HepG2 (cell line): ENCODE measurements around the gene FGGY. TPM values are rescaled to one million over a fixed set of nuclear protein-coding genes. Genes with fewer than 3 reads are reported as not detected.

ENCODE experiments used
- AGO2 ChIP-seq: fragments of 200-400 bp; formaldehyde crosslinking; optimal IDR thresholded peaks from 2 replicates; pipeline ENCODE3; 2017; ENCODE audit warnings: mild to moderate bottlenecking, low read depth, low read length, moderate library complexity
- ATF7 ChIP-seq, 2 experiments: fragments of 450-650 bp in 1 of 2; sonication (generic) in 1 of 2; formaldehyde crosslinking in 1 of 2; IDR thresholded peaks; 2 replicates each; pipeline versions ENCODE4 v1.4.0 to v1.6.1; 2016 to 2020; ENCODE audit warnings: antibody characterized with exemption in 1 of 2, mild to moderate bottlenecking in 1 of 2, missing genetic modification reagents in 1 of 2
- ATRX ChIP-seq: sonication (generic); formaldehyde crosslinking; IDR thresholded peaks from 2 replicates; pipeline ENCODE4 v1.4.0; 2020; ENCODE audit warnings: missing genetic modification reagents, borderline replicate concordance
- CCAR2 ChIP-seq: fragments of 200-400 bp; formaldehyde crosslinking; optimal IDR thresholded peaks from 2 replicates; pipeline ENCODE3; 2018; ENCODE audit warnings: low read depth, mild to moderate bottlenecking, low read length, moderate library complexity
- DMAP1 ChIP-seq: IDR thresholded peaks from 2 replicates; pipeline ENCODE4 v1.6.1; 2016
- KLF9 ChIP-seq: IDR thresholded peaks from 2 replicates; pipeline ENCODE4 v1.6.1; 2016; ENCODE audit warnings: low read depth
- NFIB ChIP-seq: sonication (generic); formaldehyde crosslinking; IDR thresholded peaks from 2 replicates; pipeline ENCODE4 v1.9.0; 2021; ENCODE audit warnings: missing genetic modification reagents, mild to moderate bottlenecking, borderline replicate concordance
- NFKB2 ChIP-seq: sonication (generic); formaldehyde crosslinking; IDR thresholded peaks from 2 replicates; pipeline ENCODE4 v1.4.0; 2020; ENCODE audit warnings: missing genetic modification reagents, borderline replicate concordance
- PPARG ChIP-seq: conservative IDR thresholded peaks from 2 replicates; pipeline ENCODE4 v1.6.1; 2016; ENCODE audit warnings: missing biosample characterization, missing genetic modification reagents
- RAD51 ChIP-seq: fragments of 450-650 bp; IDR thresholded peaks from 2 replicates; pipeline ENCODE4 v1.6.1; 2016; ENCODE audit warnings: borderline replicate concordance
- SATB2 ChIP-seq: sonication (generic); formaldehyde crosslinking; IDR thresholded peaks from 2 replicates; pipeline ENCODE4 v1.5.0; 2020; ENCODE audit warnings: missing genetic modification reagents
- SMAD3 ChIP-seq: sonication (generic); formaldehyde crosslinking; IDR thresholded peaks from 2 replicates; pipeline ENCODE4 v1.4.0; 2020; ENCODE audit warnings: missing genetic modification reagents
- SNAI1 ChIP-seq: sonication (generic); formaldehyde crosslinking; IDR thresholded peaks from 2 replicates; pipeline ENCODE4 v1.5.0; 2020; ENCODE audit warnings: mild to moderate bottlenecking, missing genetic modification reagents, borderline replicate concordance
- ZBTB42 ChIP-seq: sonication (generic); formaldehyde crosslinking; IDR thresholded peaks from 2 replicates; pipeline ENCODE4 v1.5.0; 2020; ENCODE audit warnings: mild to moderate bottlenecking, missing genetic modification reagents
- ZEB1 ChIP-seq: IDR thresholded peaks from 2 replicates; pipeline ENCODE4 v1.6.1; 2012; ENCODE audit warnings: mild to moderate bottlenecking, low read depth, inconsistent platforms; ENCODE audit not compliant: insufficient replicate concordance
- ZFP1 ChIP-seq: IDR thresholded peaks from 2 replicates; pipeline ENCODE4 v1.6.1; 2016
- ZNF138 ChIP-seq: sonication (generic); formaldehyde crosslinking; IDR thresholded peaks from 2 replicates; pipeline ENCODE4 v1.5.0; 2020; ENCODE audit warnings: mild to moderate bottlenecking, low read depth, missing genetic modification reagents
- ZNF337 ChIP-seq: sonication (generic); formaldehyde crosslinking; IDR thresholded peaks from 2 replicates; pipeline ENCODE4 v1.5.1; 2020; ENCODE audit warnings: missing genetic modification reagents, low read depth, mild to moderate bottlenecking, borderline replicate concordance
- ZNF33A ChIP-seq: sonication (generic); formaldehyde crosslinking; IDR thresholded peaks from 2 replicates; pipeline ENCODE4 v1.5.1; 2020; ENCODE audit warnings: missing genetic modification reagents, mild to moderate bottlenecking, moderate library complexity, borderline replicate concordance
- ZNF34 ChIP-seq: sonication (generic); formaldehyde crosslinking; IDR thresholded peaks from 2 replicates; pipeline ENCODE4 v1.4.0; 2020; ENCODE audit warnings: mild to moderate bottlenecking, missing genetic modification reagents, borderline replicate concordance
- ZNF589 ChIP-seq: sonication (generic); formaldehyde crosslinking; conservative IDR thresholded peaks from 2 replicates; pipeline ENCODE4 v1.8.0; 2022; ENCODE audit warnings: mild to moderate bottlenecking, moderate library complexity, missing genetic modification reagents
- ZSCAN12 ChIP-seq: sonication (generic); formaldehyde crosslinking; IDR thresholded peaks from 2 replicates; pipeline ENCODE4 v1.9.0; 2021; ENCODE audit warnings: mild to moderate bottlenecking, missing genetic modification reagents
- polyA plus RNA-seq, 8 experiments: library from polyadenylated mRNA; depleted of rRNA in 3 of 8; stranded (reverse) in 7 of 8; unstranded in 1 of 8; fragments of >200 nt; fragmentation: Illumina TruSeq in 4 of 8; extraction: Trizol in 4 of 8; gene quantifications; 2 replicates each; pipeline versions ENCODE4 v1.2.1 to v1.2.3, GENCODE V29; 2011 to 2016; ENCODE audit warnings: low read depth in 4 of 8, missing spikeins in 1 of 8, mixed read lengths in 1 of 8; ENCODE audit not compliant: insufficient read depth in 1 of 8
- total RNA-seq, 5 experiments: library from RNA; depleted of rRNA; stranded (reverse); fragments of >200 nt; fragmentation: Illumina TruSeq; extraction: Trizol; gene quantifications; 2 replicates each; pipeline ENCODE4 v1.2.3, GENCODE V29; 2016; ENCODE audit warnings: low read depth in 1 of 5
- TF ChIP-seq, protein P1 (sequence below): sonication (generic); formaldehyde crosslinking; IDR thresholded peaks from 2 replicates; pipeline ENCODE4 v1.4.0; 2020; ENCODE audit warnings: missing genetic modification reagents
- TF ChIP-seq, protein P2 (sequence below): sonication (generic); IDR thresholded peaks from 2 replicates; pipeline ENCODE4 v1.6.1; 2016; ENCODE audit warnings: low read depth, borderline replicate concordance
- TF ChIP-seq, protein P3 (sequence below): sonication (generic); formaldehyde crosslinking; IDR thresholded peaks from 2 replicates; pipeline ENCODE4 v1.9.0; 2021; ENCODE audit warnings: missing genetic modification reagents, mild to moderate bottlenecking, borderline replicate concordance

Gene FGGY
- total and polyA plus RNA-seq, 2 of the 13 experiments (the other 11 are each of a cell fraction or from before 2014, with no cell fraction given), result 15.7 to 27.5 TPM

GRCh38 chr1:59296358-59297256 lies at the start of gene FGGY (continued):
- TF ChIP-seq, protein P1, sequence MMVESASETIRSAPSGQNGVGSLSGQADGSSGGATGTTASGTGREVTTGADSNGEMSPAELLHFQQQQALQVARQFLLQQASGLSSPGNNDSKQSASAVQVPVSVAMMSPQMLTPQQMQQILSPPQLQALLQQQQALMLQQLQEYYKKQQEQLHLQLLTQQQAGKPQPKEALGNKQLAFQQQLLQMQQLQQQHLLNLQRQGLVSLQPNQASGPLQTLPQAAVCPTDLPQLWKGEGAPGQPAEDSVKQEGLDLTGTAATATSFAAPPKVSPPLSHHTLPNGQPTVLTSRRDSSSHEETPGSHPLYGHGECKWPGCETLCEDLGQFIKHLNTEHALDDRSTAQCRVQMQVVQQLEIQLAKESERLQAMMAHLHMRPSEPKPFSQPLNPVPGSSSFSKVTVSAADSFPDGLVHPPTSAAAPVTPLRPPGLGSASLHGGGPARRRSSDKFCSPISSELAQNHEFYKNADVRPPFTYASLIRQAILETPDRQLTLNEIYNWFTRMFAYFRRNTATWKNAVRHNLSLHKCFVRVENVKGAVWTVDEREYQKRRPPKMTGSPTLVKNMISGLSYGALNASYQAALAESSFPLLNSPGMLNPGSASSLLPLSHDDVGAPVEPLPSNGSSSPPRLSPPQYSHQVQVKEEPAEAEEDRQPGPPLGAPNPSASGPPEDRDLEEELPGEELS (CRISPR knock-in tag), result no peak
- TF ChIP-seq ZNF33A (CRISPR knock-in tag), result no peak
- TF ChIP-seq DMAP1 (CRISPR knock-in tag), result peak; percentile 25; the same call in 1 of the 2 replicates
- no peak for TF ChIP-seq PPARG (CRISPR knock-in tag)
- TF ChIP-seq ZNF34 (CRISPR knock-in tag), result peak; percentile 49; the same call in 1 of the 2 replicates
- no peak for TF ChIP-seq ZFP1 (CRISPR knock-in tag)
- TF ChIP-seq ZNF337 (CRISPR knock-in tag), result peak; percentile 80; the same call in 1 of the 2 replicates
- TF ChIP-seq ATF7 (IDR thresholded peaks at IDR 0.05), result no peak
- no peak for TF ChIP-seq ATF7 (CRISPR knock-in tag; IDR thresholded peaks at IDR 0.05)
- no peak for TF ChIP-seq NFIB
- peak; percentile 46 for TF ChIP-seq AGO2
- peak; percentile 39; the same call in 1 of the 2 replicates for TF ChIP-seq RAD51
- TF ChIP-seq SNAI1 (CRISPR knock-in tag), result no peak
- TF ChIP-seq ZEB1, result no peak
- no peak for TF ChIP-seq ZNF138
- no peak for TF ChIP-seq KLF9 (CRISPR knock-in tag)
- TF ChIP-seq, protein P2, sequence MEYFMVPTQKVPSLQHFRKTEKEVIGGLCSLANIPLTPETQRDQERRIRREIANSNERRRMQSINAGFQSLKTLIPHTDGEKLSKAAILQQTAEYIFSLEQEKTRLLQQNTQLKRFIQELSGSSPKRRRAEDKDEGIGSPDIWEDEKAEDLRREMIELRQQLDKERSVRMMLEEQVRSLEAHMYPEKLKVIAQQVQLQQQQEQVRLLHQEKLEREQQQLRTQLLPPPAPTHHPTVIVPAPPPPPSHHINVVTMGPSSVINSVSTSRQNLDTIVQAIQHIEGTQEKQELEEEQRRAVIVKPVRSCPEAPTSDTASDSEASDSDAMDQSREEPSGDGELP, result peak; percentile 39; the same call in 1 of the 2 replicates
- TF ChIP-seq ZNF589, result no peak
- TF ChIP-seq, protein P3, sequence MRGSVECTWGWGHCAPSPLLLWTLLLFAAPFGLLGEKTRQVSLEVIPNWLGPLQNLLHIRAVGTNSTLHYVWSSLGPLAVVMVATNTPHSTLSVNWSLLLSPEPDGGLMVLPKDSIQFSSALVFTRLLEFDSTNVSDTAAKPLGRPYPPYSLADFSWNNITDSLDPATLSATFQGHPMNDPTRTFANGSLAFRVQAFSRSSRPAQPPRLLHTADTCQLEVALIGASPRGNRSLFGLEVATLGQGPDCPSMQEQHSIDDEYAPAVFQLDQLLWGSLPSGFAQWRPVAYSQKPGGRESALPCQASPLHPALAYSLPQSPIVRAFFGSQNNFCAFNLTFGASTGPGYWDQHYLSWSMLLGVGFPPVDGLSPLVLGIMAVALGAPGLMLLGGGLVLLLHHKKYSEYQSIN (CRISPR knock-in tag), result no peak
- no peak for TF ChIP-seq ATRX (CRISPR knock-in tag)
- TF ChIP-seq ZSCAN12 (CRISPR knock-in tag), result no peak
- TF ChIP-seq ZBTB42 (CRISPR knock-in tag), result no peak
- TF ChIP-seq SMAD3 (CRISPR knock-in tag), result no peak
- TF ChIP-seq NFKB2 (CRISPR knock-in tag), result peak; percentile 48; the same call in 1 of the 2 replicates
- no peak for TF ChIP-seq CCAR2
- TF ChIP-seq SATB2 (CRISPR knock-in tag), result no peak
